Measurements from ENCODE around the gene PRKAG3. TPM values are rescaled to one million over a fixed set of nuclear protein-coding genes. Genes with fewer than 3 reads are reported as not detected.

The PRKAG3 gene
- total RNA-seq, 2 experiments from 2014 or later, result not detected

DNA sequence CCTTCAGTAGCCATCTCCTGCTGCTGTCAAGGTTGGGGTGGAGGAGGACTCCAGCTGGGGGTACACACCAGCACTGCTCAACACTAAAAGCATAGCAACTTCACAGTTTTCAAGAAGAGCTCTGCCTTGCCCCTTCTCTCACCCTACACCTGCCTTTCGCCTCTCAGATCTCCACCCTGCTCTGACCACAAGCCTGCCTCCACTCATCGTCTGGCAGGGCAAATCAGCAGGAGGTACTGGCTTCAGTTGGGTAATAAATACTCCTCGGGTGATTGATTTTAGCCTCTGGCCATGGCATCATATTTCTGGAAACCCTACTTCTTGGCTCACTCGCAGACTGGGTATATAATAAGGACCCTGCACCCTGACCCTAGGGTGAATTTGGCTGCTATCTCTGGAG lies 3.1 kb upstream of the PRKAG3 start:
- CTCF ChIA-PET (ENCODE audit: unreplicated experiment), result interaction anchor here (0.5 kb wide), 1 partner anchor 14 kb away, joined by 5 read pairs; no protein-coding TSS in a partner anchor
- Histone ChIP-seq H3K9me3 (ENCODE audit: low read length) (no peaks in the 10 kb centered on the region), H3K36me3 (ENCODE audit: insufficient read depth, low read length) (no peaks in the 10 kb centered on the region), H3K27ac (ENCODE audit: low read depth, low read length, poor library complexity, severe bottlenecking) (no peak overlapping the region), H4K20me1 (ENCODE audit: insufficient read depth, low read length) (no peaks in the 10 kb centered on the region), H3K4me1 (ENCODE audit: insufficient read depth, low read length, poor library complexity, severe bottlenecking) (no peaks in the 10 kb centered on the region), H2AFZ (ENCODE audit: low read length) (no peak overlapping the region), H3K79me2 (ENCODE audit: insufficient read depth, low read depth, low read length) (no peaks in the 10 kb centered on the region), H3K4me2 (ENCODE audit: low read length) (no peak overlapping the region), H3K4me3 (ENCODE audit: low read depth, low read length, poor library complexity, severe bottlenecking) (no peak overlapping the region), H3K9me2 (ENCODE audit: insufficient read depth, low read length) (no peaks in the 10 kb centered on the region)
- no peak for DNase-seq (ENCODE audit: low spot score)
- no peak for TF ChIP-seq EZH2phosphoT487 (IDR thresholded peaks at IDR 0.05; ENCODE audit: borderline replicate concordance, low read depth, low read length)
- intact Hi-C loops (cut with micrococcal nuclease; ENCODE audit: unreplicated experiment), result no loop called here
- BruUV-seq (replicated peaks), result no TSS peak
- POLR2A ChIA-PET, result no interaction called here

DNA sequence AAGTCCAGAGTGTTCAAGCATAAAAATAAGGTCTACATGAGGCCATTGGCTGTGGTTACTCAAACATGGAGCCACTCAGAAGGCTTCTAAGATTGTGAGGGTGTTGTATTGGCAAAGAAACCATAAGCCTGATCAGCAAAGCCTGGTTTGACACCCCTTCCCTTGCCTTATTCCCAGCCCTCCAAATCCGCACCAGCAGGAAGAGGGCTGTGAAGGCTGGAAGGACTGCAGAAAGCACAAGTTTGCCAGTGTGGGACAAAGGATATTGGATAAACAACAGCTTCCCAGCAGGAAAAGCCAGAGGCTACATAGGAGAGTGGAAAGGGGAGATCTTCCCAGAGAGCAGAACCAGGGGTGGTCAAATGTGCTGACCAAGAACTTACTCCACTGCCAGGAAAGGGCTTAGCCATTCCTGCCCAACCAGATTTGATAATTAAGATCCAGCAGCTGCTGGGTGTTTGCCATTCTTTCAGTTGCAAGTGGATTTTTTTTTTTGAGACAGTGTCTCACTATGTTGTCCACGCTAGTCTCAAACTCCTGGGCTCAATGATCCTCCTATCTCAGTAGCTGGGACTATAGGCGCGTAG lies 1.5 kb upstream of the PRKAG3 start:
- Histone ChIP-seq H3K4me2 (ENCODE audit: low read length) (no peak overlapping the region), H3K9me2 (ENCODE audit: insufficient read depth, low read length) (no peaks in the 10 kb centered on the region), H3K27ac (ENCODE audit: low read depth, low read length, poor library complexity, severe bottlenecking) (no peak overlapping the region), H3K4me3 (ENCODE audit: low read depth, low read length, poor library complexity, severe bottlenecking) (no peak overlapping the region), H3K36me3 (ENCODE audit: insufficient read depth, low read length) (no peaks in the 10 kb centered on the region), H3K4me1 (ENCODE audit: insufficient read depth, low read length, poor library complexity, severe bottlenecking) (no peaks in the 10 kb centered on the region), H3K9me3 (ENCODE audit: low read length) (no peaks in the 10 kb centered on the region), H2AFZ (ENCODE audit: low read length) (no peak overlapping the region), H3K79me2 (ENCODE audit: insufficient read depth, low read depth, low read length) (no peaks in the 10 kb centered on the region), H4K20me1 (ENCODE audit: insufficient read depth, low read length) (no peaks in the 10 kb centered on the region)
- DNase-seq (ENCODE audit: low spot score), result no peak
- no TSS peak for BruUV-seq (replicated peaks)
- intact Hi-C loops (cut with micrococcal nuclease; ENCODE audit: unreplicated experiment), result no loop called here
- ChIA-PET CTCF (ENCODE audit: unreplicated experiment) (no interaction called here), POLR2A (interaction anchor here (0.7 to 0.9 kb wide), 2 partner anchors 11 to 146 kb away, joined by 3 read pairs; no protein-coding TSS in a partner anchor)
- TF ChIP-seq EZH2phosphoT487 (IDR thresholded peaks at IDR 0.05; ENCODE audit: borderline replicate concordance, low read depth, low read length), result no peak
- TF ChIP-seq, protein P1, sequence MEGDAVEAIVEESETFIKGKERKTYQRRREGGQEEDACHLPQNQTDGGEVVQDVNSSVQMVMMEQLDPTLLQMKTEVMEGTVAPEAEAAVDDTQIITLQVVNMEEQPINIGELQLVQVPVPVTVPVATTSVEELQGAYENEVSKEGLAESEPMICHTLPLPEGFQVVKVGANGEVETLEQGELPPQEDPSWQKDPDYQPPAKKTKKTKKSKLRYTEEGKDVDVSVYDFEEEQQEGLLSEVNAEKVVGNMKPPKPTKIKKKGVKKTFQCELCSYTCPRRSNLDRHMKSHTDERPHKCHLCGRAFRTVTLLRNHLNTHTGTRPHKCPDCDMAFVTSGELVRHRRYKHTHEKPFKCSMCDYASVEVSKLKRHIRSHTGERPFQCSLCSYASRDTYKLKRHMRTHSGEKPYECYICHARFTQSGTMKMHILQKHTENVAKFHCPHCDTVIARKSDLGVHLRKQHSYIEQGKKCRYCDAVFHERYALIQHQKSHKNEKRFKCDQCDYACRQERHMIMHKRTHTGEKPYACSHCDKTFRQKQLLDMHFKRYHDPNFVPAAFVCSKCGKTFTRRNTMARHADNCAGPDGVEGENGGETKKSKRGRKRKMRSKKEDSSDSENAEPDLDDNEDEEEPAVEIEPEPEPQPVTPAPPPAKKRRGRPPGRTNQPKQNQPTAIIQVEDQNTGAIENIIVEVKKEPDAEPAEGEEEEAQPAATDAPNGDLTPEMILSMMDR (conservative IDR thresholded peaks at IDR 0.05; ENCODE audit: low read length), result no peak

DNA sequence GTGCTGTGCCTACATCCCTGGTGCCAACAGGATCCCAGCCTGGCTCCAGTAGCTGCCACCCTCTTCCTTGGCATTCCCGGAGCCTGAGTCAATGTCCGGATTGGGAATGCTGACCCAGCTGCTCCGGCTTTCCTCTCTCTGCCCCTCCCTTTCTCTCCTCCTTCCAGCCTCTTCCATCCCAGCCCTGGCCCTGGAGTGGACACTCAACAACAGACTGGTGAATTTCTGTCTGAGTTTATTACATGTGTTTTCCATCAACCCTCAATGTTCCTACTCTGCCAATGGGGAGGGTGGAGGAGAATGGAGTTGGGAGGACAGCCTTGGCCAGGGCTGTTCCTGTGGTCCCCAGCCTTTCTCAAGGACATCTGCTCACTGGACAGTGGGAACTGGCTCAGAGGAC lies 917 bp upstream of the PRKAG3 start:
- no TSS peak for BruUV-seq (replicated peaks)
- H2AFZ ChIP-seq (ENCODE audit: low read length), result no peak overlapping the region
- ChIA-PET POLR2A (no interaction called here), CTCF (ENCODE audit: unreplicated experiment) (no interaction called here)
- no peak overlapping the region for H3K4me2 ChIP-seq (ENCODE audit: low read length)
- H3K27ac ChIP-seq (ENCODE audit: low read depth, low read length, poor library complexity, severe bottlenecking), result no peak overlapping the region
- no peaks in the 10 kb centered on the region for H3K79me2 ChIP-seq (ENCODE audit: insufficient read depth, low read depth, low read length)
- no peak for TF ChIP-seq EZH2phosphoT487 (IDR thresholded peaks at IDR 0.05; ENCODE audit: borderline replicate concordance, low read depth, low read length)
- TF ChIP-seq, protein P1 (conservative IDR thresholded peaks at IDR 0.05; ENCODE audit: low read length), result no peak
- no peaks in the 10 kb centered on the region for H3K36me3 ChIP-seq (ENCODE audit: insufficient read depth, low read length)
- H3K9me2 ChIP-seq (ENCODE audit: insufficient read depth, low read length), result no peaks in the 10 kb centered on the region
- intact Hi-C loops (cut with micrococcal nuclease; ENCODE audit: unreplicated experiment), result no loop called here
- no peaks in the 10 kb centered on the region for H3K4me1 ChIP-seq (ENCODE audit: insufficient read depth, low read length, poor library complexity, severe bottlenecking)
- no peak overlapping the region for H3K4me3 ChIP-seq (ENCODE audit: low read depth, low read length, poor library complexity, severe bottlenecking)
- DNase-seq (ENCODE audit: low spot score), result no peak
- H4K20me1 ChIP-seq (ENCODE audit: insufficient read depth, low read length), result no peaks in the 10 kb centered on the region
- no peaks in the 10 kb centered on the region for H3K9me3 ChIP-seq (ENCODE audit: low read length)
